Dermis blood vessel endothelial cell (primary cell): ENCODE measurements around the gene CCDC85C. TPM values are rescaled to one million over a fixed set of nuclear protein-coding genes. Genes with fewer than 3 reads are reported as not detected.
A peak's percentile ranks its signal among the peaks of the same experiment; 100 is the strongest.

Experiments
- DNase-seq: peaks from one replicate; pipeline ENCODE4 v3.0.0; 2010
- total RNA-seq: library from RNA; depleted of rRNA; stranded (reverse); fragments of >200 nt; gene quantifications from 2 replicates; pipeline ENCODE4 v1.2.3, GENCODE V29; 2014

Gene CCDC85C
- total RNA-seq, 1 donor from 2014 or later, result 14.5 TPM

- DNase-seq, result peak; percentile 63
These were observed 825 bp upstream of the CCDC85C start for GRCh38 chr14:99604766-99605298.

DNA sequence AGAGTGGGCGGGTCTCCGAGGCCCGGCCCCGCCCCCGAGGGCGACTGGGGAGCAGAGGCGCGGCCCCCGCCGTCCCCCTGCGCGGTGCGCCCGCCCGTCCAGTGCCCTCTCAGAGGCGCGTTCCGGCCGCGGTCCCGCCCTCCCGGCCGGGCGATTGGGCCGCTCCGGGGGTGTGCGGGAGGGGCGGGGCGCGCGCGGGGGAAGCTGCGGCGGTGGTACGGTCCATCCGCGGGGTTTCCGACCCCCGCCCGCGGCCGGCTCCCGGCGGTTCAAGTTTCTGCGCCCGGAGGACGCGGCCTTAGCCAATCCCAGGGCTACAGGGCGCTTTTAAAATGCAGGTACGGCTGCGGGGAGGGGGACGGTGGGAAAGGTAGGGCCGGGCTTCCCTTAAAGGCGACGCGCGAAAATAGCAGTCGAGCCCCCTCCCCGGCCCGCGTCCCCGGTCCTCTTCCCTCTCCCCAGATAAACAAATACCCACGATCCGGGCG, 315 bp upstream of the CCDC85C start:
- DNase-seq, result peak; percentile 97

DNA sequence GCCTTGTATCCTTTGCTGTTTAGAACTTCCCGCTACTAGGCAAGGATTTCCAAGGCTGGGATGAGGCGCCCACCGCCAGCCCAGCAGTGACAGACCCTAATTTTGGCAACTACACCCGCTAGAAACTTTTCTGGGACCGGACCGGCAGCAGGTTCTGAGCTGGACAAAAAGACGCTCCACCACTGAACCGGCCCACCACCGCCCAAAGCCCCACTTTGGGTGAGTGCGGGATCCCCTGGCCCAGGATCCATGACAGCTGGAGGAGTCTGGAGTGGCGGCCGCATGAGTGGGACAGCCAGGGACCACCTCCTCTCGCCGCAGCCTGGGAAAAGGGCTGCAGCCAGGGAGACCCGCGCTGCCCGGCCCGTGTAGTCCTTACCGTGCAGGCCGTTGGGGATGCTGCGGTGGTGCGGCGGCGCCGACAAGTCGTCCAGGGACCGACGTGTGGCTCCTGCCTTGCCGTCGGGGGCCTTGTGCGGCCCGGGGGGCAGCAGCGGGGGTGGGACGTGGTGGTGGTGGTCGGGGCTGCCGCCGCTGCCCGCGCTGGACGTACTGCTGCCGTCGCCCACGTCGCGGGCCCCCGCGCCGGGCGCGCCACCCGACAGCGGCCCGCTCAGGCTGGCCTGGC, 1.1 kb downstream of the CCDC85C start:
- DNase-seq, result peak; percentile 43

DNA sequence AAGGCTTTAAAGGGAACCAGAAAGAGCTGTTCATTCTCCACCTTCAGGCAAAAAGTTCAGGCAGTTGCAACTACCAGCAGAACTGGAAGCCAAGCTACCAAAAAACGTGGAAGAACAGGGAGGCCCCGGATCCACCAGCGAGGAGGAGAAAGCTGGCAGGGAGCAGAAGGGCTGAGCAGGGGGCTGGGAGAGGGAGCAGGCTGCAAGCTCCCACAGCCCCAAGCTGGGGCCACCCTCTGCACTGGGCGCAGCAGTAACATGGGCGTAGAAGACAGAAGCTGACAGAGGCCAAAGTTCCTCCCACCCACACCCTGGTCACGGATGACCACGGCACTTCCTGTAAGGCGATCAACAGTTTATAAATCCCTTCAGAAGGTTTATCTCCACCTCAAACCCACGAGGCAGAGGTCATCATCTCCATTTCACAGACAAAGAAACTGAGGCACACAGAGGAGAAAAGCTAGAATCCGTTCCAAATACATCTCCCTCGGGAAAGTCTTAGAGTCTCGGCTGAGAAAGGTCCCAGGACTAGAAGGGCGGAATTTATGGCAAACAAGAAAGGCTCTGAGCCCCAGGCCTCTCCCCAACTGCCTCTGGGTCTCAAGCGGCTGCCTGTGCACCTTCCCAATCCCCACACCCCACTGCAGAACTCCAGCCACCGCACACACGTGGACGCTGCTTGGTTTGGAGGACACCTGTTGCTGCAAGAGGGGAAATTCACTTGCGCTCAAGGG, 1.8 kb downstream of the CCDC85C start:
- DNase-seq, result peak; percentile 53

GRCh38 chr14:99601361-99601831, 2.6 kb downstream of the CCDC85C start:
- DNase-seq, result peak; percentile 37

- peak; percentile 60 for DNase-seq
These were observed 3.6 kb downstream of the CCDC85C start for GRCh38 chr14:99600232-99600888.

GRCh38 chr14:99599393-99599792, 4.6 kb downstream of the CCDC85C start:
- no peak for DNase-seq

GRCh38 chr14:99598774-99599173, 5.2 kb downstream of the CCDC85C start:
- DNase-seq, result peak; percentile 64

DNA sequence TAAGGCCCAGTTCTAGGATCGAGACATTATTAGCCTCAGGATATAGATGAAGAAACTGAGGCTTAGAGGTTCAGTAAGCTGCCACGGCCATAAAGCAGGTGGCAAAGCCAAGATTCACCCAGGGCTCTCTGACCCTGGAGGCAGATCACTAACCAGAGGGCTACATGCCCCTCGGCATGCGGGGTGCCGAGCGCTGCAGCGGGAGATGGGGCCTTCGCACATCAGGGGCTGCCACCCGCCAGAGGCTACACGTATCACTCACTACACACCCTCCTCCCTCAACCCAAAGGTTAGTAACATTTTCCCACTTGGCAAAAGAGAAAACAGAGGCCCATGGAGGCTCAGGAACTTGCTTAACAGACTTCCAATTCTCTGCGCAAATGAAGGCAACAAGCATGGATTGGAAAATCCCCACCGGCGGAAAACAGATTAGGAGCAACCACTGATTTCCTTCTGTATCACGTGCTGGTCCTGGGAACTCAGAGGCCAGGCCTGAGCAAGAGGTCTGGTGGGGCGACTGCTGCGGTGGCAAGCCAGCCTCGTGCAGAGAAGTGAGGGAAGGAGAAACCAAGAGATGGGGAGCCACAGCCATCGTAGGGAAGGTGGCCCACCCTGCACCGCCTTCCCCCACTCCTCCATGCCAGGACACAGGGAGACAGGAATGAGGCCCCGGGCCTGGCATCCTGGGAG, 6.0 kb downstream of the CCDC85C start:
- DNase-seq, result peak; percentile 51

- no peak for DNase-seq
These were observed 7.2 kb downstream of the CCDC85C start for GRCh38 chr14:99596772-99597171.

- DNase-seq, result peak; percentile 79
These were observed 7.9 kb downstream of the CCDC85C start for GRCh38 chr14:99596071-99596627.

DNA sequence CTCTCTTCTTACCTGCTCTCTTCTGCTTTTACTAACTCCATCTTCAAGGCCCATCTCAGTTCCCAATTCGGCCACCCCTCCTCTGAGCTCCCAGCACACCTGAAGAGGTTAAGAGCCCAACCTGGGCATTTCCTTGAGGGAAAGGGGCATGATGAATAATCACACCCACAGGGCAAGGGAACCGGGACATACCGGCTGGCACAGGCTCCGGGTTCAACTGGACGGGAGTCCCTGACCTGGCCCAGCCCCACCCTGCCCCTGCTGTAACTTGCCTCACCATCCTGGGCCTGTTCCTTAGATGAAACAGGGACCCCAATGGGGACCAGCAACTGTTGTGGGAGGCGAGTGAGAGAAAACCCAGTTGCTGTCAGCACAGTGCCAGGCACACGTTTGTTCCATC, 8.5 kb downstream of the CCDC85C start:
- no peak for DNase-seq

GRCh38 chr14:99595034-99595433, 9.0 kb downstream of the CCDC85C start:
- DNase-seq, result no peak

DNA sequence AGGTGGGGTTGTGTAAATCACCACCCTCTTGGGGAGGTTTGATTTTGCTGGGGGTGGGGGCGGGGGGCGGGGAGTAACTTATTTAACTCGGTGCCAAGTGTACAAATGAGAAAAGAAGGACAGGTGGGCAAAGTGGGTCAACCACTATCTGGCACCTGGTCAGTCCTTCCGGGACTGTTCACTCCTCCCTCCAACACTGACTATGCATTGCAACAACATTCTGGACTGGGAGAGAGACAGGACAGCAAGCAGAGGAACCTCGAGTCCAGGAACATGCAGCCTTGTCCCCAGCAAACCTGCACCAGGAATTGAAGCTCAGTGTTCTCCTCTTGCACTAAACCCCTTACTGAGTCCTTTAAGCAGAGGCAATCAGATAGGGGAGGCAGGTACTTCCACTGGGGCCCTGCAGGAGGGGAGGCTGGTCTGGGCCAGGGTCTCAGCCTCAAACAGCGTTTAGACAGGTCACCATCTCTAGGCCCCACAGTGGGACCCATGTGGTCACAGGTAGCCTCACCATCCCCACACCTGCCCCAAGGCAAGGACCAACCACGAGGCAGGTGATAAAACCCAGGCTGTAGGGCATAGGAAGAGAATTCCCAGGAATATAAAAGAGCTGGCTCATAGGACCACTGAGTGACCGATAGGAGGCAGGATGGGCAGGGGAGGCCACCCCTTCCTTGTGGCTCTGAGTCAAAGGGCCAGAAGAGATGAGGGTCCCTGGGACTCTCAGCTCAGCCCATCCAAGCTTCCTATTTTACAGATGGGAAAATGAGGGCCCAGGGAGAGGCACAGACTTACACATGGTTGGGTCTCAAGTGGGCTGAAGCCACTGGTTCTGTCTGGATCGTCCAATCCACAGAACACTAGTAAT, 9.8 kb downstream of the CCDC85C start:
- DNase-seq, result no peak

GRCh38 chr14:99592933-99593753, 10.9 kb downstream of the CCDC85C start:
- no peak for DNase-seq

- DNase-seq, result no peak
These were observed 11.6 kb downstream of the CCDC85C start for GRCh38 chr14:99592394-99592793.

DNA sequence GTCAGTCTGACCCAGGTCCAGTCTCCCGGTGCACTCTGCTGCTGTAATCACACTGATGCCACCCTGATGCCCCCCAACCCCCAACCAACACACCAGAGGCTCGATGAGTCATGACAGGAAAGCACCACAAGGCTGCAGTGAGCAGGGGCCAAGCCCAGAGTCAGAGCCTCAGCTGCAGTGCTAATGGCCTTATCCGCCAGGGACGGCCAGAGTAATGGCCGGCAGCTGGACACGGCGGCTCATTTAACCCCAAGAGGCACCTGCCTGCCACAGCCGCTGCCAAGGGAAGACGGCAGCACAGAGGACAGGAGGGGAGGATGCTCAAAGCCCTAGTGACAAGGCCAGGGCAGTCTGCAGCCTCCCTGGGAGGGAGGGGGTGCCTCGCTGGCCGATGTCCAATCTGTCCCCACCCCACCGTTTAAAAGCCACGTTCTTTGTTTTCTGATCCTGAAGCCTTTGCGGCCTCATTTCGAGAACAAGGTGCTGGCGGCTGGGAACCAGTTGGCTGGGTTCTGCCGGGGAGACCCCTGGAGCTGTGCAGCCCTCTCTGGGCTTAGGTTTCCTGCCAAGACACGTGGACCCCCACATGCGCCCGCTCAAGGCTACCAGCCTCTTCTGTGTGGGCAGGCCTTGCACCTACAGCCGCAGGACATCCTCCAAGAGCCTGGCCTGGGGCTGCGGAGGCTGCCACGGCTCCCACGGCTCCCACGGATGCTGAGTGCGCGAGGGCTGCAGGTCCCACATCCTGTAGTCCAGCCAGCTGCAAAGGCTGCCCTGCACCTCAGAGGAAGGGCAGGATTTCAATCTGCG, 13.1 kb downstream of the CCDC85C start:
- peak; percentile 89 for DNase-seq

GRCh38 chr14:99589651-99590530, 14.1 kb downstream of the CCDC85C start:
- DNase-seq, result no peak
